HepG2 (cell line): Measurements from ENCODE around the gene GALNT9. TPM values are rescaled to one million over a fixed set of nuclear protein-coding genes. Genes with fewer than 3 reads are reported as not detected.

Experiments used
- ATAC-seq: fragments of 200-7000 bp; cut with Tn5 transposase; 3 replicates; pipeline ENCODE4 v1.9.1; 2020; ENCODE audit warnings: mild to moderate bottlenecking, moderate library complexity
- BruUV-seq: library from RNA; stranded (reverse); fragments of 400-500 nt; replicated peaks from 2 replicates; lab custom pipeline; 2021; lab: Mats Ljungman, UMichigan
- CTCF ChIA-PET: fragments of 300-600 bp; formaldehyde crosslinking; extraction: SDS; loops from one replicate; lab custom pipeline; 2021; ENCODE audit warnings: low total read pairs, inconsistent platforms, low intra/inter-chr PET ratio; lab: Yijun Ruan, JAX
- POLR2A ChIA-PET: fragments of 350-600 bp; sonication (Branson Sonifier 250); formaldehyde crosslinking; loops from one replicate; lab custom pipeline; 2020; ENCODE audit warnings: antibody characterized with exemption, inconsistent platforms; lab: Yijun Ruan, JAX
- DNase-seq: peaks from one replicate; pipeline ENCODE4 v3.0.0-alpha.2; 2015; ENCODE audit warnings: low spot score
- FAIRE-seq: peaks from 3 replicates; lab custom pipeline; 2011; peaks lifted over from hg19 to GRCh38; lab: Jason Lieb, UNC
- H2AFZ ChIP-seq: one replicate; pipeline ENCODE4 v1.6.1; 2011; ENCODE audit warnings: low read length, inconsistent platforms
- H3K27ac ChIP-seq: fragments of 300-600 bp; 3 replicates; pipeline ENCODE4 v1.8.0; 2011; ENCODE audit warnings: mixed run types, mild to moderate bottlenecking, mixed read lengths, low read length, inconsistent platforms; ENCODE audit not compliant: insufficient read depth; ENCODE audit errors: extremely low read length
- H3K27me3 ChIP-seq, 2 experiments: fragments of 200-600 bp in 1 of 2; 2 replicates in 1 of 2; 3 replicates in 1 of 2; pipeline versions ENCODE4 v1.6.0 to v1.8.0; 2011; ENCODE audit warnings: low read length in 2 of 2, mild to moderate bottlenecking in 2 of 2, moderate library complexity in 2 of 2, inconsistent platforms in 1 of 2; ENCODE audit not compliant: insufficient read depth in 2 of 2, control insufficient read depth in 1 of 2
- H3K36me3 ChIP-seq, 2 experiments: fragments of 200-600 bp in 1 of 2; replicated peaks in 1 of 2; 2 replicates in 1 of 2; 3 replicates in 1 of 2; pipeline versions ENCODE4 v1.5.1 to v1.8.0; 2011; ENCODE audit warnings: low read length in 2 of 2, inconsistent platforms in 1 of 2; ENCODE audit not compliant: insufficient read depth in 2 of 2, control insufficient read depth in 1 of 2
- H3K4me1 ChIP-seq: 2 replicates; pipeline ENCODE4 v1.5.1; 2012; ENCODE audit warnings: low read length, inconsistent platforms; ENCODE audit not compliant: insufficient read depth
- H3K4me2 ChIP-seq: 2 replicates; pipeline ENCODE4 v1.6.0; 2011; ENCODE audit warnings: low read depth, low read length, inconsistent platforms
- H3K4me3 ChIP-seq, 3 experiments: fragments of 200-600 bp in 1 of 3; sonication (generic), shearing (Covaris generic) in 1 of 3; replicated peaks in 1 of 3; 2 replicates each; pipeline ENCODE4 v1.5.1; 2011 to 2016; ENCODE audit warnings: low read length in 3 of 3, inconsistent platforms in 2 of 3, low read depth in 2 of 3, mild to moderate bottlenecking in 2 of 3, control low read depth in 1 of 3, mixed read lengths in 1 of 3; ENCODE audit not compliant: insufficient read depth in 1 of 3
- H3K79me2 ChIP-seq: one replicate; pipeline ENCODE4 v1.6.1; 2011; ENCODE audit warnings: low read length, inconsistent platforms; ENCODE audit not compliant: insufficient read depth
- H3K9ac ChIP-seq: 2 replicates; pipeline ENCODE4 v1.6.0; 2011; ENCODE audit warnings: mild to moderate bottlenecking, low read depth, low read length, inconsistent platforms; ENCODE audit not compliant: insufficient read depth
- H3K9me3 ChIP-seq: 2 replicates; pipeline ENCODE4 v1.5.1; 2012; ENCODE audit warnings: mild to moderate bottlenecking, low read length
- H4K20me1 ChIP-seq: 2 replicates; pipeline ENCODE4 v1.6.0; 2011; ENCODE audit warnings: inconsistent platforms, mild to moderate bottlenecking, low read length, moderate library complexity; ENCODE audit not compliant: insufficient read depth
- CBX2 ChIP-seq, 2 experiments: fragments of 200-600 bp in 1 of 2; sonication (generic); formaldehyde crosslinking in 1 of 2; IDR thresholded peaks; 2 replicates each; pipeline versions ENCODE4 v1.7.0 to v1.8.1; 2018 to 2022; ENCODE audit warnings: low read depth in 2 of 2, low read length in 1 of 2, mild to moderate bottlenecking in 1 of 2, missing genetic modification reagents in 1 of 2
- HIC2 ChIP-seq: sonication (generic); formaldehyde crosslinking; IDR thresholded peaks from 2 replicates; pipeline ENCODE4 v1.9.0; 2022; ENCODE audit warnings: low read depth, missing genetic modification reagents
- NBN ChIP-seq: fragments of 450-650 bp; conservative IDR thresholded peaks from 2 replicates; pipeline ENCODE4 v1.6.1; 2017
- TCF7 ChIP-seq: sonication (generic); IDR thresholded peaks from 2 replicates; pipeline ENCODE4 v1.6.1; 2016; ENCODE audit warnings: antibody characterized with exemption, low read depth
- TFE3 ChIP-seq: IDR thresholded peaks from 2 replicates; pipeline ENCODE4 v1.6.1; 2016
- TIGD3 ChIP-seq: sonication (generic); formaldehyde crosslinking; IDR thresholded peaks from 2 replicates; pipeline ENCODE4 v1.5.1; 2020; ENCODE audit warnings: mild to moderate bottlenecking, missing genetic modification reagents, borderline replicate concordance
- ZBTB25 ChIP-seq: IDR thresholded peaks from 2 replicates; pipeline ENCODE4 v1.6.1; 2018; ENCODE audit warnings: missing genetic modification reagents
- ZIK1 ChIP-seq: sonication (generic); formaldehyde crosslinking; IDR thresholded peaks from 2 replicates; pipeline ENCODE4 v1.5.0; 2020; ENCODE audit warnings: mild to moderate bottlenecking, low read depth, missing genetic modification reagents, borderline replicate concordance
- ZNF253 ChIP-seq: sonication (generic); formaldehyde crosslinking; IDR thresholded peaks from 2 replicates; pipeline ENCODE4 v1.8.0; 2022; ENCODE audit warnings: mild to moderate bottlenecking, missing genetic modification reagents, borderline replicate concordance
- ZNF350 ChIP-seq: sonication (generic); formaldehyde crosslinking; IDR thresholded peaks from 2 replicates; pipeline ENCODE4 v1.4.0; 2020; ENCODE audit warnings: mild to moderate bottlenecking, low read depth, missing genetic modification reagents, borderline replicate concordance
- ZNF629 ChIP-seq: sonication (generic); formaldehyde crosslinking; conservative IDR thresholded peaks from 2 replicates; pipeline ENCODE4 v1.5.0; 2020; ENCODE audit warnings: missing genetic modification reagents
- WGBS: methylation state at CpG from one replicate; pipeline ENCODE4 v1.1.6; 2017; ENCODE audit warnings: low lambda C conversion rate; 5-methylcytosine and 5-hydroxymethylcytosine counted together
- in situ Hi-C: cut with HindIII; loops from 2 replicates; pipeline ENCODE4 v1.10.0; 2017; ENCODE audit warnings: low pct_unique_long_range_greater_than_20kb; ENCODE audit not compliant: extremely low pct_ligation_motif_present
- intact Hi-C: fragments of 100-400 bp; cut with micrococcal nuclease; formaldehyde crosslinking; loops from one replicate; pipeline ENCODE4 v1.10.0; 2022; ENCODE audit not compliant: unreplicated experiment
- polyA plus RNA-seq, 8 experiments: library from polyadenylated mRNA; depleted of rRNA in 3 of 8; stranded (reverse) in 7 of 8; unstranded in 1 of 8; fragments of >200 nt; fragmentation: Illumina TruSeq in 4 of 8; extraction: Trizol in 4 of 8; gene quantifications; 2 replicates each; pipeline versions ENCODE4 v1.2.1 to v1.2.3, GENCODE V29; 2011 to 2016; ENCODE audit warnings: low read depth in 4 of 8, missing spikeins in 1 of 8, mixed read lengths in 1 of 8; ENCODE audit not compliant: insufficient read depth in 1 of 8
- total RNA-seq, 5 experiments: library from RNA; depleted of rRNA; stranded (reverse); fragments of >200 nt; fragmentation: Illumina TruSeq; extraction: Trizol; gene quantifications; 2 replicates each; pipeline ENCODE4 v1.2.3, GENCODE V29; 2016; ENCODE audit warnings: low read depth in 1 of 5

The GALNT9 gene
- total and polyA plus RNA-seq, 2 of the 13 experiments (the other 11 are each of a cell fraction or from before 2014, with no cell fraction given), result 0.04 TPM; not detected in 1

GRCh38 chr12:132296063-132296462 lies 33.3 kb downstream of the GALNT9 start:
- no peak for TF ChIP-seq ZNF253 (CRISPR knock-in tag)
- TF ChIP-seq ZBTB25, result no peak
- TF ChIP-seq TIGD3, result no peak
- no peak for TF ChIP-seq TCF7
- TF ChIP-seq TFE3 (CRISPR knock-in tag), result no peak
- no peak for TF ChIP-seq NBN
- no peak for TF ChIP-seq ZIK1 (CRISPR knock-in tag)
- TF ChIP-seq HIC2 (CRISPR knock-in tag), result no peak
- no peak for TF ChIP-seq ZNF629 (CRISPR knock-in tag)
- no peak for TF ChIP-seq ZNF350 (CRISPR knock-in tag)
- TF ChIP-seq CBX2 (IDR thresholded peaks at IDR 0.05; ENCODE audit: low read depth, low read length), result no peak
- no peak for TF ChIP-seq CBX2 (CRISPR knock-in tag; IDR thresholded peaks at IDR 0.05; ENCODE audit: low read depth)
- H3K79me2 ChIP-seq, result no peaks in the 10 kb centered on the region
- in situ Hi-C loops (no loop called here), intact Hi-C loops (no loop called here)
- ChIA-PET POLR2A (no interaction called here), CTCF (no interaction called here)
- H3K9ac ChIP-seq, result no peak overlapping the region
- no peak overlapping the region for H2AFZ ChIP-seq
- no peak for ATAC-seq
- no peaks in the 10 kb centered on the region for H3K4me1 ChIP-seq
- H3K4me3 ChIP-seq, result no peak overlapping the region
- FAIRE-seq, result no peak
- no peaks in the 10 kb centered on the region for H4K20me1 ChIP-seq
- no peaks in the 10 kb centered on the region for H3K36me3 ChIP-seq
- DNase-seq, result no peak
- WGBS, result 47% methylated on average over 5 of the region's 18 CpGs
- BruUV-seq, result no TSS peak
- no peak overlapping the region for H3K4me2 ChIP-seq
- no peak overlapping the region for H3K27ac ChIP-seq
- peaks cover 2 to 55% of the 10 kb centered on the region in 2 experiments; a peak in 4 of 5 replicates for H3K27me3 ChIP-seq
- no peaks in the 10 kb centered on the region for H3K9me3 ChIP-seq
